HG02642 (cell line): Measurements from ENCODE around the gene FCHO2.
"Not testable (repeated sequence)": the region's sequence is repeated elsewhere in the genome, so short reads cannot be mapped to it uniquely, and the experiment has no call there.

Experiments
- ATAC-seq: cut with Tn5 transposase; IDR thresholded peaks from one replicate; pipeline ENCODE4 v1.9.1; 2021; ENCODE audit warnings: mild to moderate bottlenecking; ENCODE audit not compliant: unreplicated experiment, poor library complexity

The FCHO2 gene

DNA sequence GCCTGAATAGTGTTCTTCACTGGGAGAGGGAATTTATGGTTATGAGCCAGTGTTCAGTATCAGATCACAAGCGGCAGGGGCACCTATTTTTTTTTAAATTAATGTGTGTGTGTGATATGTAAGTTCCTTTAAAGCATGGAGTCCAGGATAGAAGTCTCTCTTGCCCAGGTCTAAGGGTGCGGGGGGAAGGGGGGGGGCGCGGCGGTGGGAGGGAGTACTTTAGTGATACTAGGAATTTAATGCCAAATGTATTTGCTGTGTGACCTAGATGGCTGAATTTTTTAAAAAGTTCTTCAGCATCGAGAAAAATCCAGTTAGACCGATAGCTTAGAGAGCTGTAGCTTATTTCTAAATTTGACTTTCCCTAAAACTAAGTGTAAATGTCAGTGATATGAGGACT lies 1.5 kb upstream of the FCHO2 start:
- no peak for ATAC-seq

DNA sequence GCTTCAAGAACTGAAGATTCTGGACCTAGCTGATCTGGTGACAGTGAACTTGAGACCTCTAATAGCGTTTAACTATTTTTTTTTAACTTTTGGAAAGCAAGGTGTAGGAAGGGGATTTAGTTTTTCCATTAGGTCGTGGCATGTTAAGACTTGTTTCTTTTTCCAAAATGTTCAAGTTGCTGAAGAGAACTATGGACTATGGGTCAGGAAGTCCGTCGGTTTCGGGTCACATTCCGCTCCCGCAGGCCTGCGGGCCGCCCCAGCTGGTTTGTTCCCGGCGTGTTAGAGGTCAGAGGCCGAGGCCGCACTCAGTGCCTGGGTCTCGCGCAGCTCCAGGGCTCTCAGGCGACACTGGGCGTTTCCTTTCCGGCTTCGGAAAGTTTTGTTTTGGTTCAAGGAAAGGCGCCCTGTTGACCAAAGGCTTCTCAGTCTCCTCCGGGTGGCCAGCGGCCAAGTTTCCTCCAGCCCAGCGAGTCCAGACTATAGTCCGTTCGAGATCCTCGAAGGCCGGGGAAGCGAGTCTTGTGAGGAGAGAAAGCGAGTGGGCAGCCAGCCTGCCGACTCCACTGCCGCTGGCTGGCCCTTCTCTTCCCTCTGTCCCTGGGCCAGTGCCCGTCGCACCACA lies 586 bp upstream of the FCHO2 start:
- ATAC-seq, result peak; percentile 51

DNA sequence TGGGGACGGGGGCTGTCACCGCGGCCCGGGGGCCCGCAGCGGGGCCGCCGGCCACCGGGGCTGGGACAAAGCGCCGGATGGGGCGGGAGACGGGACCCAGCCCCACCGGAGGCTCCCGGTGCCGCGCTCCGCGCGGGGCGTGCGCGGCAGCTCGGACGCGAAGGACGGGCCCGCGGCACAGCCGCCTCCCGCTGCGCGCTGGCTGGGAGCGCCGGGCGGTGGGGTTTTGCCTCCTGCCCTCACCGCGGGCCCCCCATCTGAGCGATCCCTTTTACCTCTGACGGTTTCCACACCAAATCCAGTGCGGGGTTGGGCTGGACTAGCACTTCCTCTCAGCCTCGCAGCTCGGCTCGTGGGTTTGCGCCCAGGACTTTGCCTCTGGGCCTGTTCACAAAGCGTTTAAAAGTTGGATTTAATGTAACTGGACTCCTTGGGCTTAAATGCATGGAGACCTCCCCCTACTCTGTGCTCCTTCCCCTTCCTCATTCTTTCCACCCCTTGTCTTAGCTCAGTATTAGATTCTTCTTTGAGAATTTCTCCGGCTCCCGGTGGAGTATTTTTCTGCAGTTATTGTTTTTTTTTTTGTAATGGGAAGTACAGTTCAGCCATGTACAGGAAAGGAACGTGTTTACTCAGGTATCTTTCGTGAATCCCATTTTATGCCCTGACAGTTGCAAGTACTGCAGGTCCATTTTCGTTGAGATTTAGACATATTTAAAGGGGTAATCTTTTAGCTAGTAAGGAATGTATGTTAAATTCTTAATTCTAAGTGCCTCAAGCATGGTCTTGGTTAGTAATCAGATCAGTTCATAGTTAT lies 691 bp downstream of the FCHO2 start:
- ATAC-seq, result peak; percentile 50

DNA sequence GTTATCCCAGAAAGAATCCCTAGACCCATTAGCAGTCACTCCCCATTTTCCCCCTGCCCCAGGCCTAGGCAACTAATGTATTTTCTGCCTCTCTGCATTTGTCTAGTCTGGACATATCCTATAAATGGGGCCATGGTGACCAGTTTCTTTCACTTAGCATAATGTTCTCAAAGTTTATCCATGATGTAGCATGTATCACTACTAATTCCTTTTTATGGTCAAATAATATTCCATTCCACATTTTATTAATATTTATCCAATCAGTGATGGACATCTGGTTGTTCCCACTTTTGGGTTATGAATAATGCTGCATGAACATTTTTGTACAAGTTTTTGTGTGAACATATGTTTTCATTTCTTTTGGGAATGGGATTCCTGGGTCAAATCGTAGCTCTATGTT lies 1.5 kb downstream of the FCHO2 start:
- no peak for ATAC-seq

DNA sequence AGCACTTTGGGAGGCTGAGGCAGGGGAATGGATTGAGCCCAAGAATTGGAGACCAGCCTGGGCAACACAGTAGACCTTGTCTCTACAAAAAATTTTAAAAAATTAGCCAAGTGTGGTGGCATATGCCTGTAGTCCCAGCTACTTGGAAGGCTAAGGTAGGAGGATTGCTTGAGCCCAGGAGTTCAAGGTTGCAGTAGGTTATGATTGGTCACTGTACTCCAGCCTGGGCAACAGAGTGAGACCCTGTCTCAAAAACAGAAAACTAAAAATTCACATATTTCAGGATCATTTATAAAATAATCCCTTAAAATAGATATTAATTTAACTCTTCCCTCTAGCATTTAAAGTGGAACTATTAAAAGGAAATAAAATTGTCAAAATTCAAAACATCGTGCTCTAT lies 3.4 kb downstream of the FCHO2 start:
- no peak for ATAC-seq

DNA sequence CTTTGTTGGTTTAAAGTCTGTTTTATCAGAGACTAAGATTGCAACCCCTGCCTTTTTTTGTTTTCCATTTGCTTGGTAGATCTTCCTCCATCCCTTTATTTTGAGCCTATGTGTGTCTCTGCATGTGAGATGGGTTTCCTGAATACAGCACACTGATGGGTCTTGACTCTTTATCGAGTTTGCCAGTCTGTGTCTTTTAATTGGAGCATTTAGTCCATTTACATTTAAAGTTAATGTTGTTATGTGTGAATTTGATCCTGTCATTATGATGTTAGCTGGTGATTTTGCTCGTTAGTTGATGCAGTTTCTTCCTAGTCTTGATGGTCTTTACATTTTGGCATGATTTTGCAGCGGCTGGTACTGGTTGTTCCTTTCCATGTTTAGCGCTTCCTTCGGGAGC lies 18.6 kb downstream of the FCHO2 start:
- not testable (repeated sequence) for ATAC-seq

DNA sequence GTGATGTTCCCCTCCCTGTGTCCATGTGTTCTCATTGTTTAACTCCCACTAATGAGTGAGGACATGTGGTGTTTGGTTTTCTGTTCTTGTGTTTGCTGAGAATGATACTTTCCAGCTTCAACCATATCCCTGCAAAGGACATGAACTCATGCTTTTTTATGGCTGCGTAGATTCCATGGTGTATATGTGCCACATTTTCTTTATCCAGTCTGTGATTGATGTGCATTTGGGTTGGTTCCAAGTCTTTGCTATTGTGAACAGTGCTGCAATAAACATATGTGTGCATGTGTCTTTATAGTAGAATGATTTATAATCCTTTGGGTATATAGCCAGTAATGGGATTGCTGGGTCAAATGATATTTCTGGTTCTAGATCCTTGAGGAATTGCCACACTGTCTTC lies 21.0 kb downstream of the FCHO2 start:
- not testable (repeated sequence) for ATAC-seq

DNA sequence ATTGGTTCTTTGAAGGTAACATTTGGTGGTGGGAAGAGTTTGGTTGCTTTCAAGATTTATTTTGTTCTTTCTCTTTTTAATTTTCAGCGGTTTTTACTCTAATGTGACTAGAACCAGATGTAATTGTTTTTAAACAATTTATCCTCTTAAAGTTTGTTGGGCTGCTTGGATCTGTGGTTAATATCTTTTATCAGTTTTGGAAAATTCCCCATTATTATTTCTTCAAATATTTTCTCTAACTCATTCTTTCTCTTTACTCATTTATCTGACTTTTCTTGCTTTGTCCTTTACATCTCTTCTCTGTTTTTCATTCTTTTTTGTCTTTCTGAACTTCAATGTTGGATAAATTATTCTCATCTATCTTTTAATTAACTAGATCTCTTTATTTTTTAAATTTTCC lies 29.9 kb downstream of the FCHO2 start:
- no peak for ATAC-seq

DNA sequence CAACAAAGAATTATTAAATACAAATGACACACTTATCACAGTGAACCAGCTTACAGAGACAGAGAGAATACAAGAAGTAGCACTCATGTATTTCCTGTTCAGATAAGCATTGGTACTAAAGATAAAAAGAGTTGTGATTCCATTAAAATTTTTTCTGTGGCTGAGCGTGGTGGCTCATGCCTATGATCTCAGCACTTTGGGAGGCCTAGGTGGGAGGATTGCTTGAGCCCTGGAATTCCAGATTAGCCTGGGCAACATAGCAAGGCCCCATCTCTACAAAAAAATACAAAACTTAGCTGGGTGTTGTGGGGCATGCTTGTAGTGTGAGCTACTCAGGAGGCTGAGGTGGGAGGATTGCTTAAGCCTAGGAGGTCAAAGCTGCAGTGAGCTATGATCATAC lies 32.9 kb downstream of the FCHO2 start:
- no peak for ATAC-seq

DNA sequence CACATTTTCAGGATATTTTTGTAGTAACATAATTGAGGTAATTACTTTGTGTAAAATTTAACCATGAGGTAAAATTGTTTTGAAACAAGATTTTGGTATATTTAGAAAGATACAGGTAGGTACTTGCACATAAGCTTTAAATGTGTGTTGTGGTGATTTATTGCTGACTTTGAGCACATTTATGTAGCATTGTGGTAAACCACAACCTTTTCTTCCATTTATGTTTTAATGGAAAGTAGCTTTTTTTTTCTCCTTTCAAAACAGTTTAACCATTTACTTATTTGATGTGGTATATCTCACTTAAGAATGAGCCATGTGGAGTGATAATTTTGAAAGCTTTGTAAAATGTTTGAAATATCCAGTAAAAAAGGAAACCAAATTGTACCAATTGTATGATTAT lies 35.6 kb downstream of the FCHO2 start:
- ATAC-seq, result no peak

DNA sequence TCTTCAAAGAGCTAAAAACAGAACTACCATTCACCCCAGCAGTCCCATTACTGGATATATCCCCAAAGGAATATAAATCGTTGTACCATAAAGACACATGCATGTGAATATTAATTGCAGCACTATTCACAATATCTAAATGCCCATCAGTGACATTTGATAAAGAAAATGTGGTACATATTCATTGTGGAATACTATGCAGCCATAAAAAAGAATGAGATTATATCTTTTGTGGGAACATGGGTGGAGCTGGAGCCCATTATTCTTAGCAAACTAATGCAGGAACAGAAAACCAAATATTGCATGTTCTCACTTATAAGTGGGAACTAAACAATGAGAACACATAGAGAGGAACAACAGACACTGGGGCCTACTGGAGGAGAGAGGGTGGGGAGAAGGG lies 38.7 kb downstream of the FCHO2 start:
- no peak for ATAC-seq

DNA sequence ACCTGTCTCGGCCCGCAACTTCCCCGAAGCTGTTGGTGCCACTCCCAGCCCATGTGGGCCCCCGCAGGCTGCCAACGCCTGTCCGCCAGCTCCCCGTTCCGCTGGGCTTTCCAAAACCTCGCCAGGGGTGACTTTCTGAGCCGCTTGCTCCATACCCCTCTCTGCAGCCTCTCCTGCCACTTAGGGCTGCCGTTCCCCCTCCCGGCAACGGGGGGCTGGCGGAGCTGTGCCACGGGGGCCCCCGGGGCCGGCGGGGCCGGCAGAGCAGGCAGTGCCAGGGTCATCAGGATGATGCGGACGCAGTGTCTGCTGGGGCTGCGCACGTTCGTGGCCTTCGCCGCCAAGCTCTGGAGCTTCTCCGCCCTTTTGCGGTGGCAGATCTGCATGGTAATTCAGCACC lies 40.8 kb downstream of the FCHO2 start:
- ATAC-seq, result no peak

DNA sequence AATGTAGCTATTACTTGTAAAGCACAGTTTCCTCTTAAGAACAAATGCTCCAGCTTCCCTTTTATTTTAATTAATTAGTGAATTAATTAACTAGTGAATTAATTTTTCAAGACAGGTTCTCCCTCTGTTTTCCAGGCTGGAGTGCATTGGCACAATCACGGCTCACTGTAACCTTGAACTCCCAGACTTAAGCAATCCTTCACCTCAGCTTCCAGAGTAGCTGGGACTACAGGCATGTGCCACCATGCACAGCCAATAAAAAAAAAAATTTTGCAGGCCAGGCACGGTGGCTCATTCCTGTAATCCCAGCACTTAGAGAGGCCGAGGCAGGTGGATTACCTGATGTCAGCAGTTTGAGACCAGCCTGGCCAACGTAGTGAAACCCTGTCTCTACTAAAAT lies 44.1 kb downstream of the FCHO2 start:
- no peak for ATAC-seq

DNA sequence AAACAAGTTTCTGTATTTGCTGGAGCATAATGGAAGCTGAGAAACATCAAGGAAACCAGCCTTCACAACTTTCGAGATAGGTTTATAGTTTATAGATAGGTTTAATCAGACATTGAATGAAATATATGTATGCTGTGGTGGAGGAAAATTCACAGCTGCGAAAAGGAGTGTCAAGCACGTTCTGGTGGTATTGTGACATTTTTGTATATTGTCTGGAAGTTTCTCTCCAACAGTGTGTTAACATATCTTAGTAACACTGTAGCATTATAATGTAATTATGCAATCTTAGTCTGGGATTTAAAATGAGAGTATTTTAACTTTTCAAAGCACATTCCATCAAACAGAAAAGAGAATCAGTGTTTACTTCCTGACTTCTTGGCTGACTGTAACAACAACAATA lies 50.0 kb downstream of the FCHO2 start:
- ATAC-seq, result no peak

DNA sequence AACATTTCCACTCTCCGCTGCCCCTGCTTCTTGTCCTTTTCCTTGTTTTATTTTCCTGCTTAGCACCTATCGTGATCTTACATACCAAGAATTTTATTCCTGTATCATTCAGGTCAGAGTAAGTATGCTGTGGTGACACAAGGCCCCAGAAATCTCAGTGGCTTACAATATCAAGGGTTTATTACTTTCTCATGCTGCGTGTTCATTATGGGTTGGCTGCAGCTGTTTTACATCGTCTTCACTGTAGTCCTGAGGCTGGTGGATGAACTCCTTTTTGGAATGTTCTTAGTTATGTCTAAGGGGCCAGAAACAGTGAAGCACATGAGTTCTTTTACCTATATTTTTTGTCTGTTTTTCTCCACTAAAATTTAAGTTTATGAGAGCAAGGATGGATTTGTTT lies 51.2 kb downstream of the FCHO2 start:
- no peak for ATAC-seq

DNA sequence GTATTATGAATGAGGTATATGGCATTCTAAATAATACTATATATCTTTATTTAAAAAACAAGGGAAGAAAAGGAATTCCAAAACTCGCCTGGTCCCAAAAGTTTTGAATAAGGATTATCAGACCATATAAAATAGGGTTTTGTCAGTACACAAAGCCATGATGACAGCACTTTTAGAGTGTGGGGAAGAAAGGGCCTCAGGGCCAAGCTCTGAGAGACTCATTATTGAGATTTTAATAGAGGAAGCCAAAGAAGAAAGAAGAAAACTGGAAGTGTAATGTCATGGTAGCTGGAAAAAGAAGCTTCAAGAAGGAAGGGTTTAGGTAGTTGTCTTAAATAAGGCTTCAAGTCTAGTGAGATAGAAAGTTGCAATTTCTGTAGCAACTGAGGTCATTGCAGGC lies 53.0 kb downstream of the FCHO2 start:
- no peak for ATAC-seq

DNA sequence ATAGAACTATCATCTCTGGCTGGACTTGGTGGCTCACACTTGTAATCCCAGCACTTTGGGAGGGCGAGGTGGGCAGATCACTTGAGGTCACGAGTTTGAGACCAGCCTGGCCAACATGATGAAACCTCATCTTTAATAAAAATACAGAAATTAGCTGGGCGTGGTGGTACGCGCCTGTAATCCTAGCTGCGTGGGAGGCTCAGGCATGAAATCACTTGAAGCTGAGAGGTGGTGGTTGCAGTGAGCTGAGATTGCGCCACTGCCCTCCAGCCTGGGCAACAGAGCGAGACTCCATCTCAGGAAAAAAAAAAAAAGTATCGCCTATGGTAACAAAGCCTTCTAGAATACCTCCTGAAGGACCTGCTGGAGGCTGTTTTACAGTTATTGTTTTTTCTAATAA lies 55.8 kb downstream of the FCHO2 start:
- ATAC-seq, result not testable (repeated sequence)

DNA sequence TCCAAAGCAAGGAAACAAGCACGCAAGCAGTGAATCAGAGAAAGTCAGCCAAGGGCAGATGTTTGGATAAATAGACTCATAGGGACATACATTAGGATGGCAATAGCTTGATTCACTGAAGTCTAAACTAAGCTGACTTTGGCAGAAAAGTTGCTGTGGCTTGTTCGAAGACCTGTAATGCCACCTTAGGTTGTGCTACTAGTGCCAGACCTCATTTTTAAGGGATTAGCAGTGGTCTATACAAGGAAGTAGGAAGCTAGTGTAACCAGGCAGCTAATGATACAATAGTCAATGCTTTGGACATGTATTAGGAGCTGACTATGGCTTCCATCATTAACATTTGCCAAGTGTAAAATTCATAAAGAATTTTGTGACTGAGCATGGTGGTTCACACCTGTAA lies 63.1 kb downstream of the FCHO2 start:
- no peak for ATAC-seq

DNA sequence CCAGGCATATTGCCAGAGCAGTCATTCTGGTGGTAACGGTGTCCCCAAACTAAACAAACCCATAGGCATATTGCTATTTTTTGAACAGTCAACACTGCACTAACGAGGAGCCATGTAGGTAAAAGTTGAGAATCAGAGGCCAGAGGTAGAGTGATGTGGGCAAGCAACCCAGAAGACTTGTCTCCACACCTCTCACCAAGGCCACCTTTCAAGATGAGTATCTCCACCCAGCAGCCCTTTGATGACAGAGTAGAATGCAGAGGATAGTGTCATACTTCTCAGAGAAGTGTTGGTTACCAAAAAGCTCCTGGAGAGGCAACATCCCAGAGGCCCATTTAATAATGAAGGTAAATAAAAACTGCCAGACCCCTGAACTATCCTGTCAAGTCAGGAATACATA lies 63.9 kb downstream of the FCHO2 start:
- ATAC-seq, result no peak

DNA sequence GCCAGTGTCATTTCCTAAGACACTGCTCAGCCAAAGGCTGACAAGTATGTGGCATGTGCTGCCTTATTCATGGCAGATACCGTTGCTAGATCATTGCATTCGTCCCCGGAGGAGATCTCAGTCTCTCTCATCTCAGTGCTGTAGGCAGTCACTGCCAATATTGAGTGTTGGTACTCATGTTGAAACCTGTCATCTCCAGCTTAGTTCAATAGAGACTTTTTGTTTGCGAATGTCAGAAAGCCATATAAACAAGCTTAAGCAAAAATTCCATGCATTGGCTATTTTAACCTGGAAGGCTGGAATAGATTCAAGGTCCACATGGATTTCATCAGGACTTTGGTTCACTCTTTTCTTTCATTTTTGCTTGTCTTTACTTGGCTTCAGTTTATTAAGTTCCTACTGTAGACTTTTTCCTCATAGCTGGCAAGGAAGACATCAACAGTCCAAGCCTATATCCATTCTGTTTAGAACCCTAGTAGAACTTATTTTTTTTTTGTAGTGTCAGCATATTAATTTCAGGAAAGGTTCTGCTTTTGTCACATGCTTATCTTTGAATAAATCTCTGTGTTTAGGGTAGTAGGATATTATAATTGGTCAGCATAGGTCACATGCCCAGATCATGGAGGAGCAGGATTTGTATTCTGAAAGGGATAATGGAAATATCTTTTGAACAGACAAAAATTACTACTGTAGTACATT lies 66.8 kb downstream of the FCHO2 start:
- ATAC-seq, result no peak

DNA sequence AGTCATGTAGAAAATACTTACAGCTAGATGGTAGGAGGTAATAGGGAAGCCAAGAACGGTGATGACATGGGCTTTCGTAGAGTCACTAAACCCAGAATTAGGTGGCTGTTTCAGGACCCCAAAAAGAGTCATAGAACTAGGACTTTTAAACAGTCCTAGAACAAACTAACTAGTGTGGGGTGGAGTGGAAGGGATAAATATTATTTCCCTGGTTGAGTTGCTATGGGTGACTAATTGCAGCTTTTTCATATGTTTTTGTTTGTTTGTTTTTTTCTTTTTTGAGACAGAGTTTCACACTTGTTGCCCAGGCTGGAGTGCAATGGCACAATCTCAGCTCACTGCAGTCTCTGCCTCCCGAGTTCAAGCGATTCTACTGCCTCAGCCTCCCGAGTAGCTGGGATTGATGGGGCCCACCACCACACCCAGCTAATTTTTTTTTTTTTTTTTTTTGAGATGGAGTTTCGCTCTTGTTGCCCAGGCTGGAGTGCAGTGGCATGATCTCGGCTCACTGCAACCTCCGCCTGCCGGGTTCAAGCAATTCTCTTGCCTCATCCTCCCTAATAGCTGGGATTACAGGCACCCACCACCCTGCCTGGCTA lies 69.2 kb downstream of the FCHO2 start:
- not testable (repeated sequence) for ATAC-seq
